ENCODE results near the gene TNFAIP8L1.

DNA sequence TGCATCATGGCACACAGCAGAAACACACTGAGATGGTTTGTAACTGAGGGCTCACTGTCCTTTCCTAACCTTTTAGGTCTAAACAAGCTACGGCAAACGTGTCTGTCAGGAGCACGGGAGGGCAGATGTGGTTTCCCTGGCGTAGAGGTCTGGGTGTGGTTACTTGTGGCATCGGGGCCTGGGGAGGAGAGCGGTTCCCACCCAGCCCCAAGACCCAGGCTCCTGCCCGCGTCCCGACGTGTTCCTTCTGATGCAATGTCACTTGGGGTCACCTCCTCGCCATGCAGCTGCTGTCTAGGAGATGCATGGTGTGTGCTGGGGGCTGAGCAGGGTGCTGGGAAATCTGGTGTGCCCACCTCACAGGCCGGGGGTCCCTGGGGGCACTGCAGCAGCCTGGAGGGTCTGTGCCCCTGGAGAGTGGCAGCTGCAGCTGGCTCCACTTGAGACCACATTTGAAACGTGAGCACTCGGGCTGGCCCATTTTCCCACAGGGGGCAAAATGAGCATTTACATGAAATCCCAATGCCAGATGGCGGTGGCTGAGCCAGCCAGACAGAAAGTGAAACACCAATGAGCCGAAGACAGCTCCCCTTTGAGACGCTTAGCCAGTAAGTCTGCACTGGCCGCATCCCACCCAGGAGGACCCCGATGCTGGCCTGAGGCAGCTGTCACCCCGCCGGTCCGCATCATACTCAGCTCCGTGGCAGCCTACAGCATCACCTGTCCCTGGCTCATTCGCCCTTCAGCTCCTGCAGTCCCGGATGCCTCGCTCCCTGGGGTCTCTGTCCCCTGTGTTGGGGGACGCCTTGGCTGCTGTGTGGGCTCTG lies 53.1 kb downstream of the TNFAIP8L1 start:
- TF ChIP-seq YY1 (IDR thresholded peaks at IDR 0.05; ENCODE audit: low read depth, low read length) (no peak), ZNF274 (IDR thresholded peaks at IDR 0.05; ENCODE audit: borderline replicate concordance, extremely low read depth, low read length) (no peak), CREB1 (IDR thresholded peaks at IDR 0.05) (no peak), BRCA1 (IDR thresholded peaks at IDR 0.05; ENCODE audit: low read depth, low read length) (no peak), RAD21 (IDR thresholded peaks at IDR 0.05 in 1 of 2, conservative IDR thresholded peaks at IDR 0.05 in 1 of 2; ENCODE audit: low read depth in 2 of 2, low read length in 2 of 2) (no peak), POLR2A (IDR thresholded peaks at IDR 0.05; ENCODE audit: control extremely low read depth in 1 of 2, low read depth in 2 of 2, low read length in 2 of 2) (no peak)
- TF ChIP-seq, protein P1, sequence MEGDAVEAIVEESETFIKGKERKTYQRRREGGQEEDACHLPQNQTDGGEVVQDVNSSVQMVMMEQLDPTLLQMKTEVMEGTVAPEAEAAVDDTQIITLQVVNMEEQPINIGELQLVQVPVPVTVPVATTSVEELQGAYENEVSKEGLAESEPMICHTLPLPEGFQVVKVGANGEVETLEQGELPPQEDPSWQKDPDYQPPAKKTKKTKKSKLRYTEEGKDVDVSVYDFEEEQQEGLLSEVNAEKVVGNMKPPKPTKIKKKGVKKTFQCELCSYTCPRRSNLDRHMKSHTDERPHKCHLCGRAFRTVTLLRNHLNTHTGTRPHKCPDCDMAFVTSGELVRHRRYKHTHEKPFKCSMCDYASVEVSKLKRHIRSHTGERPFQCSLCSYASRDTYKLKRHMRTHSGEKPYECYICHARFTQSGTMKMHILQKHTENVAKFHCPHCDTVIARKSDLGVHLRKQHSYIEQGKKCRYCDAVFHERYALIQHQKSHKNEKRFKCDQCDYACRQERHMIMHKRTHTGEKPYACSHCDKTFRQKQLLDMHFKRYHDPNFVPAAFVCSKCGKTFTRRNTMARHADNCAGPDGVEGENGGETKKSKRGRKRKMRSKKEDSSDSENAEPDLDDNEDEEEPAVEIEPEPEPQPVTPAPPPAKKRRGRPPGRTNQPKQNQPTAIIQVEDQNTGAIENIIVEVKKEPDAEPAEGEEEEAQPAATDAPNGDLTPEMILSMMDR (IDR thresholded peaks at IDR 0.05; ENCODE audit: control extremely low read depth in 1 of 3, insufficient read depth in 1 of 3, low read depth in 1 of 3, low read length in 3 of 3) = no peak
